ENCODE data around the gene HYAL3.
"Not testable (repeated sequence)": the region's sequence is repeated elsewhere in the genome, so short reads cannot be mapped to it uniquely, and the experiment has no call there.

HYAL3 gene

DNA sequence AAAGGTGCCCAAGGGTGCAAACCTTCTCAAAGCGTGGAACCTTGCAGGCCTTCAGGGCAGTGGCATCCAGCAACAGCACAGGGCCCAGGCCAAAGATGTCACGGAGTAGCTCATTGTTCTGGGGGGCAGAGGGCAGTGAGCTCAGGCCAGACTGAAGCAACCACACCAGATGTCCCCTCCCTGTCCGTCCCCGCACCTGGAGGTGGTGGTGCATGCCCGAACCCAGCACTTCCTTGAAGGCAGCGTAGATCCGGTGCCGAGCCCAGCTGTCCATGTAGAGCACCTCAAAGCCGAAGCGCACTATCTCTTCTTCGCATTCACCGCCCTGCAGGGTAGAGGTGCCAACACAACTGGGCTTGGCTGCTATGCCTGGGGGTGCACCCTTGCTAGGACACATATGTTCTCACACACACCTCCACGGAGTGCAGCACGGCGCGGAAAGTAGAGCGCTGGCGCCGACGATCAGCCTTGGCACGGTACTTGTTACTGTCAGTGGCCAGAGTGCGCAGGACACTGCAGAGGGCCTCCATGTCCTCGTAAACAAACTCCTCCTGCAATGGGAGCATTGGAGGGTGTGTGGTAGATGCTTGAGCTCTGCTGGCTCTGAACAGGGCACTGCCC, 10.7 kb downstream of the HYAL3 start:
- no peak for DNase-seq

DNA sequence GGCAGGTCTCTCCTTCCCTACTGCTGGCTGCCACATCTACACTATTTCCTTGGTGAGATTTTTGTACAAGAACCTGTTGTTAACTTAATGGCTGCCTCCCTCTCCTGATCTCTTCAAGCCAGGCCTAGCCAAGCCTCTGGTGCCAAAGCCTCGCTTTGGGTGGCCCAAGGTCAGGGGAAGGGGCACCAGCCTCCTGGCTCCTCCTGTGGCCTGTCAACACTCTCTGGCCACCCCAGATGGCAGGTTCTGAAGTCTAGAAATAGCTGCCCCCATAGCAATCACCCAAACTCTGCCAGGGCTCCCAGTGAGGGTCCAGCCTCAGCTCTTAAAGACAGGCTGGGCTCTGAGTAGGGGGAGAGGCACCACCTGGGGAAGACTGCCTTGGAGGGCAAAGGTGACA, 11.9 kb downstream of the HYAL3 start:
- no peak for DNase-seq

DNA sequence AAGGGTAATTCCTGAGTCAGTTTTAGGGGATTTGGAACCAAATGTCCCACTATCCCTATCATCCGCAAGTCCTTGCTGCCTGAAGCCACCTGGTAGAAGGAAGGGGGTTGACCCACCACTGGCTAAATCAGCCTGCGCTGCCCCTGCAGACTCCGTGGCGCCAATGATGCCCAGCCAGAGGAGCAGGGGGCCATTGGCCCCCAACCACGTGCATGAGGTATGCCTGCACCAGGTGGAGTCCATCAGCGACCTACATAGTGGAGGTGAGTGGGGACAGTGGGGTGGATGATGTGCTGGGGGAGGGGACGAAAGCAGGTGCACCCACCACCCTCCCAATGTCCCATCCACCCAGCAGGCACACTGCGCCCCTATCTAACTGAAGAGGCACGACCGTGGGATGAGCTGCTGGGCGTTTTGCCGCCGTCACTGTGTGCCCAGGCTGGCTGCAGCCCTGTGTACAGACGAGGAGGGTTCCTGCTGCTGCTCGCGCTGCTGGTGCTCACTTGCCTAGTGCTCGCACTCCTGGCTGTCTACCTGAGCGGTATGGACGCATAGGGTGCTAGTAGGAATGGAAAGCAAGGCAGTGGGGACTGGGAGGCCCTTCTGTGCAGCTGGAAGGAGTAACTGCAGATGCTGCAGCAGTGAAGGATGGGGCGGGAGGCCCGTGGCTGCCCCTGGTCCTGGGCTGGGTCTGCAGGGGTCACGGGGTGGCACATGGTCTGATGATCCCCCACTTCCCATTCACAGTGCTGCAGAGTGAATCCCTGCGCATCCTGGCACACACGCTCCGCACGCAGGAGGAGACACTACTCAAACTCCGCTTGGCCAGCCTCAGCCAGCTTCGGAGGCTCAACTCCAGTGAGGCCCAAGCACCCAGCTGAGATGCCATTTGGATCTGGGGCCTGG, 12.6 kb downstream of the HYAL3 start:
- no peak for DNase-seq

DNA sequence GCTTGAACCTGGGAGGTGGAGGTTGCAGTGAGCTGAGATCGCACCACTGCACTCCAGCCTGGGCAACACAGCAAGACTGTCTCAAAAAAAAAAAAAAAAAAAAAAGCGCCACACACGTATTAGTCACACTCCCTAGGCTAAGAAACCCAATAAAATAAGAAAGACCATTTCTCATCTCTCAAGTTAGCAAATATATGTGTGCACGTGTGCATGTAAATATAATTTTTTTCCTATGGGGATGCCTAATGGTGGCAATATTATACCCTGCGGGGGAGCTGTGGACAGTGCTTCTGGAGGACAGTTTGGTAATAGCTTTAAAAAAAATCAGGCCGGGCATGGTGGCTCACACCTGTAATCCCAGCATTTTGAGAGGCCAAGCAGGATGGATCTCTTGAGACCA, 15.1 kb downstream of the HYAL3 start:
- DNase-seq = not testable (repeated sequence)

DNA sequence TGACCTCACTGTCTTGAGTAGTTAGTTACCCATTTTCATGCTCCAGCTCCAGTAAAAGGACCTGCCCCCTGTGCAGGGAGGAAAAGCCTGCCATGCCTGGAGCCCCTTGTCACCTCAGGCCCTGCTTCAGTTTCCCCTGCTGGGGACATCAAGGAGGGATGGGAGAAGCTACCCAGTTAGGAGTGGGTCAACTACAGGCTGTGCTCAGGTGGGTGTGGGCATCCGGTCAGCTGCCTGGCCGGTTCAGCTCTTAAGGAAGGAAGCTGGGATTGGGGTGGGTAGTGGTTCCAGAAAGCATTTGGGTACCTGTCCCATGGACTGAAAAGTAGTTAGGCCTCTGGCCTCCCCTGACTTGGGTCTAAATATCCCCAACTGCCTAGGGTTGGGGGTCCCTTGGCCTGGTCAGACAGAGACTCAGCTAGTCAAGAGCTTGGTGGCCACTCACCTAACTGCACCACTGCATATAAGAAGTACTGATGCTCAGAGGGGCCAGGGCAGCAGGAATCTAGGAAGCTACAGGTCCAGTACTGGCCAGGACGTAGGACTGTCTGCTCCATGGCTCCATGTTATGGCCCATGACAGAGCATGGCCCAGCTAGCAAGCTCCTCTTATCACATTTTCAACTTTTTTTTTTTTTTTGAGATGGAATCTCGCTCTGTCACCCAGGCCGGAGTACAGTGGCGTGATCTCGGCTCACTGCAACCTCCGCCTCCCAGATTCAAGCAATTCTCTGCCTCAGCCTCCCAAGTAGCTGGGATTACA, 19.8 kb downstream of the HYAL3 start:
- no peak for DNase-seq

- DNase-seq = no peak
These were observed 20.4 kb downstream of the HYAL3 start, which contains the start of gene LSMEM2 for GRCh38 chr3:50278880-50279224. TSS of gene LSMEM2 (plus strand) at chr3:50279087. CDS start at chr3:50279114, 27 bp downstream.

- DNase-seq = no peak
These were observed 20.9 kb downstream of the HYAL3 start for GRCh38 chr3:50278123-50278879.

DNA sequence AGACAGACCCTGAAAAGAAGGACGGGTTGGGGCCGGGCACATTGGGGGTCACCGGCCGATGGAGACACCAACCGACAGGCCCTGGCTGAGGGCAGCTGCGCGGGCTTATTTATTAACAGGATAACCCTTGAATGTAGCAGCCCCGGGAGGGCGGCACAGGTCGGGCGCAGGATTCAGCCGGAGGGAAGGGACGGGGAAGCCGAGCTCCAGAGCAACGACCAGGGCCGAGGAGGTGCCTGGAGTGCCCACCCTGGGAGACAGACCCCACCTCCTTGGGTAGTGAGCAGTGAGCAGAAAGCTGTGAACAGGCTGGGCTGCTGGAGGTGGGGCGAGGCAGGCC, 22.5 kb downstream of the HYAL3 start:
- no peak for DNase-seq

- no peak for DNase-seq
These were observed 23.0 kb downstream of the HYAL3 start for GRCh38 chr3:50275996-50276761.

DNA sequence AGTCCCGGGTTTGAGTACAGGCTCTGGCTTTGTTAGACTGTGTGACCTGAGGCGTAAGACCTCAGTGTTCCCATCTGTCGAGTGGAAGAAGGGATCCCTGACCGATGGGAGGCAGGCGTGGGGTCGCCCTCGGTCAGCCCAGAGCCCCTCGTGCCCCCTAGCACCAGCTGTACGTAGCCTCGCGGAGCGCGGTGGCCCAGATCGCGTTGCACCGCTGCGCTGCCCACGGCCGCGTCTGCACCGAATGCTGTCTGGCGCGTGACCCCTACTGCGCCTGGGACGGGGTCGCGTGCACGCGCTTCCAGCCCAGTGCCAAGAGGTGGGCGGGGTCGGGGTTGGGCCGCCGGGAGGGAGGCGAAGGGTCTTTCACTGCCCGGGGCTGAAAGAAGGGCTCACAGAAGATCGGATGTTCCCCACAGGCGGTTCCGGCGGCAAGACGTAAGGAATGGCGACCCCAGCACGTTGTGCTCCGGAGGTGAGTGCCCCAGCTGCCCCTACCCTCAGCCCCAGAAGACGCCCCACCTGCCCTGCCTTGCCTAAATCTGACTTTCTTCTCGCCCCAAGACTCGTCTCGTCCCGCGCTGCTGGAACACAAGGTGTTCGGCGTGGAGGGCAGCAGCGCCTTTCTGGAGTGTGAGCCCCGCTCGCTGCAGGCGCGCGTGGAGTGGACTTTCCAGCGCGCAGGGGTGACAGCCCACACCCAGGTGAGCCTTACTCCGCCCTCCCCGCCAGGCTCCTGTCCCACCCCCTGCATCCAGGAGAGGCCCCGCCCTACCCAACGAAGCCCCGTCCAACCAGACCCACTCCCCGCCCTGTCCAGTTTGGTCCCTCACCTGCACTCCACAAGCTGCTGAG, 23.8 kb downstream of the HYAL3 start:
- no peak for DNase-seq

DNA sequence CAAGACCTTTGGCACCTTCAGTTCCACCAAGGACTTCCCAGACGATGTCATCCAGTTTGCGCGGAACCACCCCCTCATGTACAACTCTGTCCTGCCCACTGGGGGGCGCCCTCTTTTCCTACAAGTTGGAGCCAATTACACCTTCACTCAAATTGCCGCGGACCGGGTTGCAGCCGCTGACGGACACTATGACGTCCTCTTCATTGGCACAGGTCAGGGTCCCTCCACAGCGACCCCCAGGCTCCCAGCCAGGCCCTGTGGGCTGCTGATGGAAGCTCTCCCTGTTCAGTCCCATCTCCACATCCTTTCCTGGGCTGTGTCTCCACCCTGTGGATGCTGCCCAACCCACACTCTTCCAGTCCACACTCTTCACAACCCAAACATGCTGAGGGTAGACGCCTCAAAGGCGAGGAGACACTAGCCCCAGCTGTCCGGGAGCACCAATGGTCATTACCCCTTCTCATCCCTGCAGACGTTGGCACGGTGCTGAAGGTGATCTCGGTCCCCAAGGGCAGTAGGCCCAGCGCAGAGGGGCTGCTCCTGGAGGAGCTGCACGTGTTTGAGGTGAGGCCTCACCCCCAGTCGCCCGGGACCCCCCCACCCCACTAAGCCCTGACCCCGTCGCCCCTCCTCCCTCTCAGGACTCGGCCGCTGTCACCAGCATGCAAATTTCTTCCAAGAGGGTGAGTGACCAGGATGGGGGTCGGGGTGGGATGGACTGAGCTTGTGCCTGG, 24.7 kb downstream of the HYAL3 start:
- peak; percentile 42 for DNase-seq

- DNase-seq = no peak
These were observed 25.5 kb downstream of the HYAL3 start for GRCh38 chr3:50273689-50274065.

DNA sequence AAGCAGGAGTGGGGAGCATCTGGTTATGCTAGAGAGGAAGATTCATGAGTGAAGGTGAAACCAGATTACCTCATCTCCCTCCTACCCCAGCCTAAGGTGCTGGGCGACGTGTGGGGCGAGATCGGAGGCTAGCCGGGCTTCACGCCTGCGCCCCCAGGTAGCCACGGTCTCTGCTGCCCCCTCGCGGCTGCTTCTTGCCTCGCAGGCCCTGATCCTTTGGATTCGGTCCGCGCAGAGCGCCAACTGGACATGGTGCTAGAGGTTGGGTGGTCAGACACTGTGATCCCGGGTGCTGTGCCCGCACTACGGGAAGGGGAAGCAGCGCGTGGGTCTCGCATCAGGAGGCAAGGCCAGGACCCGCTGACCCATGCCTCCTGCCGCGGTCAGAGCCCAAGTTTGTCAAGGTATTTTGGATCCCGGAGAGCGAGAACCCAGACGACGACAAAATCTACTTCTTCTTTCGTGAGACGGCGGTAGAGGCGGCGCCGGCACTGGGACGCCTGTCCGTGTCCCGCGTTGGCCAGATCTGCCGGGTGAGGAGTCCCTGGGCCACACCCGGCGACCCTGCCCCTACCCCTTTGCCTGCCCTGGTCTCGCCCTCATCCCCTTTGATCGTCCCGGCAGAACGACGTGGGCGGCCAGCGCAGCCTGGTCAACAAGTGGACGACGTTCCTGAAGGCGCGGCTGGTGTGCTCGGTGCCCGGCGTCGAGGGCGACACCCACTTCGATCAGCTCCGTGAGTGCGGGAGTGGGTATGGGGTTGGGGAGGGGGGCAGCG, 26.1 kb downstream of the HYAL3 start:
- DNase-seq = peak; percentile 55

DNA sequence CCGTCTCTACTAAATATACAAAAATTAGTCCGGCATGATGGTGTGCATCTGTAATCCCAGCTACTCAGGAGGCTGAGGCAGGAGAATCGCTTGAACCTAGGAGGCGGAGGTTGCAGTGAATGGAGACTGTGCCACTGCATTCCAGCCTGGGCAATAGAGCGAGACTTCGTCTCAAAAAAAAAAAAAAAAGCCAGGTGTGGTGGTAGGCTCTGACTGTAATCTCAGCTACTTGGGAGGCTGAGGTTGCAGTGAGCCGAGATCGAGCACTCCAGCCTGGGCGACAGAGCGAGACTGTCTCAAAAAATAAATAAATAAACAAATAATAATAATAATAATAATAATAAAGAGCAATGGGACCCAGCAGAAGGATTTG, 26.7 kb downstream of the HYAL3 start:
- not testable (repeated sequence) for DNase-seq

DNA sequence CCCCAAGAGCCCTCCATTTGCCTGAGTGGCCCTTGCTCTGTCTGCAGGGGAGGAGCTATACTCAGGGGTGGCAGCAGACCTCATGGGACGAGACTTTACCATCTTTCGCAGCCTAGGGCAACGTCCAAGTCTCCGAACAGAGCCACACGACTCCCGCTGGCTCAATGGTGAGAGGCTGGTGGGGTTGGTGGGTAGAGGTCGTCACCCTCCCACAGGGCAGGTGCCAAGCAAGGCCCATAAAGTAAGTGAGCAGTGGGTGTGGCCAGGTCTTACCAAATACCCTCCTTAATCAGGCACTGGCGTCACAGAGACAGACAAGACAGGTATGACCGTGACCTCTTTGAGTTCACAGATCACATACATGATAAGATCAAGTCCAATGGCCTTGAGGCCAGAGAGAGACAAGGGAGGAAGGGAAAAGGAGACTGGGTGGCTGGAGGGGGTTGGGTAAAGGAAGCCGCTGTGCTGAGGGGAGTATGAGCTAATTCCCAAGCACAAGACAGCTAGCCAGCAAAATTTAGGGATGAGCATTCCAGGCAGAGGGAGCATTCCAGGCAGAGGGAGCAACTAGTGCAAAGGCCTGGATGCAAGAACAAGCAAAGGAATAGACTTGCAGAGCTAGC, 27.8 kb downstream of the HYAL3 start:
- DNase-seq = no peak

DNA sequence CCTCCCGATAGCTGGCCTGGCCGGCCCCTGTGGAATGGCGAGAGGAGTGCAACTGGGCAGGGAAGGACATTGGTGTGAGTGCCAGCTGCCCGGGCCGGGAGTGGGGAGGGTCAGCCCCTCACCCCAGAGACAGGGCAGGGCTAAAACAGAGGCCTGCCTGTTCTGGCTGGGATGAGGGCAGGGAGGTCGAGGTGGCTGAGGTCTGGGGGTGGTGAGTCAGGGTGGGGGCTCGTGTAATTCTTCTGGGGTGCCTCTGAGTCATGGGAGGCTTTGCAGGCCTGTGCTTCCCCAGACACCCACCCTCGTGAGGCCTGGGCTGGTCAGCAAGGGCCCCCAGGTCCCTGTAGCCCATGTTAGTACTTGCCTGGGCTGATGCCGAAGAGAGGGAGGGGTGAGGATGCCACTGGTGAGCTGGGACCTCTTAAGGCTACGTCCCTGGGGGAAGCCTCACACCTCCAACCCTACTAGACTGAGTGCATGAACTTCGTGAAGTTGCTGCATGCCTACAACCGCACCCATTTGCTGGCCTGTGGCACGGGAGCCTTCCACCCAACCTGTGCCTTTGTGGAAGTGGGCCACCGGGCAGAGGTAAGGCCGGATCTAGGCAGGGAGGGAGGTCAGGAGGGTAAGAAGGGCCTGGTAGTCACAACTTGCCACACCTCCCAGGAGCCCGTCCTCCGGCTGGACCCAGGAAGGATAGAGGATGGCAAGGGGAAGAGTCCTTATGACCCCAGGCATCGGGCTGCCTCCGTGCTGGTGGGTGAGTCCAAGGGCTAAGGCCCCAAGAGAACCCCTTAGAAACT, 28.6 kb downstream of the HYAL3 start:
- DNase-seq = no peak

DNA sequence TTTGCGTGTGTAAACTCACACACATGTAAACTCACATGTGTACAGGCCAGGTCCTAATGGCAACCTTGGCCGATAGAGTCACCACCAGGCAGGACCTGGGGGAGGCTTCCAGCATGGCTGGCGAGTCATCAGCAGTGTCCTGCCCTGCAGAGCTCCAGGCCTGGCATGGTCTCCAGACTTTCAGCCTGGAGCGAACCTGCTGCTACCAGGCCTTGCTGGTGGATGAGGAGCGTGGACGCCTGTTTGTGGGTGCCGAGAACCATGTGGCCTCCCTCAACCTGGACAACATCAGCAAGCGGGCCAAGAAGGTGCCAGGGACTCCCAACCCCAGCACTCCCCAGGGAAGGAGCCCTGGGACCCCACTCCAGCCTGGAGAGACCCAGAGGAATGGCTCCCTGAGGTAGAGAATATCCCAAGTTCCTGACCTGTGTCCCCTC, 29.2 kb downstream of the HYAL3 start:
- no peak for DNase-seq

GRCh38 chr3:50269460-50269859, 29.7 kb downstream of the HYAL3 start:
- no peak for DNase-seq
